GM23248 (cell line): ENCODE results near the gene MYBPC1. TPM values are rescaled to one million over a fixed set of nuclear protein-coding genes. Genes with fewer than 3 reads are reported as not detected.

Experiments
- DNase-seq: peaks from one replicate; pipeline ENCODE4 v3.0.0-alpha.2; 2015
- H2AFZ ChIP-seq: fragments of 200-600 bp; sonication (generic); 2 replicates; pipeline ENCODE4 v1.6.1; 2016; ENCODE audit warnings: antibody characterized with exemption
- H3F3A ChIP-seq: fragments of 200-600 bp; sonication (generic); 2 replicates; pipeline ENCODE4 v1.6.1; 2016; ENCODE audit warnings: mild to moderate bottlenecking, antibody characterized with exemption, mixed run types; ENCODE audit not compliant: insufficient read depth
- H3K27ac ChIP-seq: fragments of 200-600 bp; sonication (generic); 2 replicates; pipeline ENCODE4 v1.5.1; 2016; ENCODE audit warnings: mild to moderate bottlenecking
- H3K27me3 ChIP-seq: fragments of 200-600 bp; sonication (generic); replicated peaks from 2 replicates; pipeline ENCODE4 v1.6.1; 2016; ENCODE audit warnings: mild to moderate bottlenecking; ENCODE audit not compliant: insufficient read depth
- H3K36me3 ChIP-seq: fragments of 200-600 bp; sonication (generic); 2 replicates; pipeline ENCODE4 v1.6.1; 2016; ENCODE audit warnings: low read depth, mild to moderate bottlenecking
- H3K4me1 ChIP-seq: fragments of 200-600 bp; sonication (generic); 2 replicates; pipeline ENCODE4 v1.6.1; 2016; ENCODE audit warnings: mild to moderate bottlenecking; ENCODE audit not compliant: insufficient read depth
- H3K4me2 ChIP-seq: fragments of 200-600 bp; sonication (generic); one replicate; pipeline ENCODE4 v1.6.1; 2016; ENCODE audit warnings: mild to moderate bottlenecking; ENCODE audit not compliant: unreplicated experiment
- H3K4me3 ChIP-seq: fragments of 200-600 bp; sonication (generic); 2 replicates; pipeline ENCODE4 v1.5.1; 2016; ENCODE audit warnings: mild to moderate bottlenecking
- H3K79me2 ChIP-seq: fragments of 200-600 bp; sonication (generic); 2 replicates; pipeline ENCODE4 v1.6.1; 2016; ENCODE audit warnings: mild to moderate bottlenecking; ENCODE audit not compliant: insufficient read depth
- H3K9ac ChIP-seq: fragments of 200-600 bp; sonication (generic); 2 replicates; pipeline ENCODE4 v1.6.1; 2016; ENCODE audit warnings: mild to moderate bottlenecking
- H3K9me2 ChIP-seq: fragments of 200-600 bp; sonication (generic); 2 replicates; pipeline ENCODE4 v1.6.1; 2016; ENCODE audit warnings: mixed run types, mild to moderate bottlenecking, moderate library complexity; ENCODE audit not compliant: insufficient read depth
- H3K9me3 ChIP-seq: fragments of 200-600 bp; sonication (generic); one replicate; pipeline ENCODE4 v1.6.1; 2017; ENCODE audit warnings: low read depth
- H4K20me1 ChIP-seq: fragments of 200-600 bp; sonication (generic); 2 replicates; pipeline ENCODE4 v1.6.0; 2016; ENCODE audit not compliant: insufficient read depth
- EZH2 ChIP-seq: fragments of 200-600 bp; sonication (generic); IDR thresholded peaks from 2 replicates; pipeline ENCODE4 v1.6.1; 2018; ENCODE audit warnings: antibody characterized with exemption, mild to moderate bottlenecking; ENCODE audit not compliant: insufficient read depth, poor library complexity, severe bottlenecking
- EZH2phosphoT487 ChIP-seq: fragments of 200-600 bp; sonication (generic); IDR thresholded peaks from 2 replicates; pipeline ENCODE4 v1.6.1; 2018; ENCODE audit warnings: antibody characterized with exemption, moderate library complexity, mild to moderate bottlenecking, low read depth; ENCODE audit not compliant: insufficient read depth
- WGBS, 2 experiments: methylation state at CpG; one replicate each; pipeline ENCODE4 v1.1.6; 2015 to 2017; ENCODE audit warnings: low lambda C conversion rate in 2 of 2, low coverage in 1 of 2; ENCODE audit errors: missing lambda C conversion rate in 2 of 2; 5-methylcytosine and 5-hydroxymethylcytosine counted together
- in situ Hi-C: fragments of 300-500 bp; cut with MboI; formaldehyde crosslinking; loops from 2 replicates; pipeline ENCODE4 v1.15.0; 2020
- polyA plus RNA-seq: library from polyadenylated mRNA; unstranded; fragments of >200 nt; fragmentation: Nextera tagmentation; extraction: Ambion mirVana; gene quantifications from 2 replicates; pipeline ENCODE4 v1.2.1, GENCODE V29; 2016
- total RNA-seq: library from RNA; depleted of rRNA; stranded (reverse); fragments of >200 nt; shearing (Covaris generic); gene quantifications from 2 replicates; pipeline ENCODE4 v1.2.3, GENCODE V29; 2014

MYBPC1 gene
- total and polyA plus RNA-seq, 2 experiments from 2014 or later = not detected

DNA sequence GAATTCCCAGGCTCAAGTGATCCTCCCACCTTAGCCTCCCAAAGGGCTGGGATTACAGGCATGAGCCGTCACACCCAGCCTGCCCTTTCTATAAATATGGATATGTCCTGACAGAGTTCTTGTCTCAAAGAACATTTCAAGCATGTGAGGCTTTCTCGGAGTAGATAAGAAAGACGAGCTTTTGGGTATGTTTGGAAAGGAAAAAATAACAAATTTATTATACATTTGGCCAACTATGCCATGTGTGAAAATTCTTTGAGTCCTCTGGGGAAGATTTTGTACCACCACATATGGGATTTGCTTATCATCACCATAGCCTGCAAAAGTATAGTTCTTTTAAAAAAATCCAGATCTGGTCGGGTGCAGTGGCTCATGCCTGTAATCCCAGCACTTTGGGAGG is 23.7 kb upstream of the MYBPC1 start:
- Histone ChIP-seq H3K27me3 (no peaks in the 10 kb centered on the region; the same call in 1 of the 2 replicates), H2AFZ (no peak overlapping the region), H3K4me2 (no peak overlapping the region), H3K4me3 (no peak overlapping the region), H3K79me2 (no peaks in the 10 kb centered on the region), H3K36me3 (no peaks in the 10 kb centered on the region), H3K9ac (no peak overlapping the region), H3K9me2 (no peaks in the 10 kb centered on the region), H4K20me1 (no peaks in the 10 kb centered on the region), H3K27ac (no peak overlapping the region), H3F3A (no peaks in the 10 kb centered on the region), H3K9me3 (no peaks in the 10 kb centered on the region), H3K4me1 (no peaks in the 10 kb centered on the region)
- in situ Hi-C loops = no loop called here
- no peak for DNase-seq
- TF ChIP-seq EZH2 = no peak
- 24 to 30% methylated on average over 4 of the region's 4 CpGs for WGBS, 2 experiments

DNA sequence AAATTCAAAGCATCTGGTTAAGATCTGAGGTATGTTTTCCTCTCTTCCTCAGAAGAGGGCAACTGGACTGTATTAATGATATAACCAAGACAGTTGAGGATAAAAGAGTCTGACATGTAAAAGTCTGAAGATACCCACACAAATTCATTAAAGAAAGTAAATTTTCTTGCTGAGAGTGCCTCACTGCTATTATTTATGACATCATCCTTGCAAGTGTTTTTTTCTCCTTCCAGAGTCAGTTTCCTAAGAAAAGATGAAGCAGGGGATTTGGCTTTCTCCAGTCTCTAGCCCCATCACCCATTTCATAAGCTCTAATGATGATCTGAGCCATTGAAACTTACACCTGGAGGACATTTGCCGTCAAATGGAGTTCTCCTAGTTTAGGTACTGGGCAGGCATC is 21.0 kb upstream of the MYBPC1 start:
- H3K4me2 ChIP-seq = no peak overlapping the region
- TF ChIP-seq EZH2 (no peak), EZH2phosphoT487 (no peak)
- H3K9me2 ChIP-seq = no peaks in the 10 kb centered on the region
- no peaks in the 10 kb centered on the region for H3K79me2 ChIP-seq
- 25 to 32% methylated on average over 1 of the region's 1 CpG for WGBS, 2 experiments
- no peak overlapping the region for H3K4me3 ChIP-seq
- H3K36me3 ChIP-seq = no peaks in the 10 kb centered on the region
- no peaks in the 10 kb centered on the region for H3K27me3 ChIP-seq
- no peak for DNase-seq
- H3K4me1 ChIP-seq = no peaks in the 10 kb centered on the region
- H4K20me1 ChIP-seq = no peaks in the 10 kb centered on the region
- H3K9ac ChIP-seq = no peak overlapping the region
- no peak overlapping the region for H3K27ac ChIP-seq
- H3K9me3 ChIP-seq = no peaks in the 10 kb centered on the region
- no peaks in the 10 kb centered on the region for H3F3A ChIP-seq
- in situ Hi-C loops = no loop called here
- no peak overlapping the region for H2AFZ ChIP-seq

DNA sequence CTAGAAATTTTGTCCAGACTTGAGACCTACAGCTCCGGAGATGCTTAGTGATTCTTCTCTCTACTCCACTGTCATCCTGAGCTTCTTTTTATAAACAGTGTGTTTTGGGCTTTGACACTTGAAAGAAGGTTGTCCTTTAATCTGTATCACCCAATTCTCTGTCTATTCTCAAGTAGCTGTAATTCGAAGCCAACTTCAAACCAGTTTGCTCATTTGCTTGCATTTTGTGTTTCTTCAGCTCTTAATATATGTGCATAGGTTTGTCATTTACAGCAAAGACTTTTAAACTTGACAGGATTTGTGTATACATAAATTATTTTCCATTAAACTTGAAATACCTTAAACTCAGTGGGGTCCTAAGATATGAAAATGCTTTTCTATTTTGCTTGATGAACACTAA is 16.4 kb upstream of the MYBPC1 start:
- 0 to 4% methylated on average over 2 of the region's 2 CpGs for WGBS, 2 experiments
- no peak overlapping the region for H3K27ac ChIP-seq
- no peaks in the 10 kb centered on the region for H3K9me3 ChIP-seq
- no peak overlapping the region for H3K9ac ChIP-seq
- no peak for TF ChIP-seq EZH2
- TF ChIP-seq EZH2phosphoT487 = no peak
- no peak overlapping the region for H3K4me3 ChIP-seq
- H3K79me2 ChIP-seq = no peaks in the 10 kb centered on the region
- no peaks in the 10 kb centered on the region for H3F3A ChIP-seq
- H4K20me1 ChIP-seq = no peaks in the 10 kb centered on the region
- no peak for DNase-seq
- H3K9me2 ChIP-seq = no peaks in the 10 kb centered on the region
- no peaks in the 10 kb centered on the region for H3K27me3 ChIP-seq
- H3K4me1 ChIP-seq = no peaks in the 10 kb centered on the region
- no peaks in the 10 kb centered on the region for H3K36me3 ChIP-seq
- in situ Hi-C loops = no loop called here
- no peak overlapping the region for H3K4me2 ChIP-seq
- no peak overlapping the region for H2AFZ ChIP-seq

DNA sequence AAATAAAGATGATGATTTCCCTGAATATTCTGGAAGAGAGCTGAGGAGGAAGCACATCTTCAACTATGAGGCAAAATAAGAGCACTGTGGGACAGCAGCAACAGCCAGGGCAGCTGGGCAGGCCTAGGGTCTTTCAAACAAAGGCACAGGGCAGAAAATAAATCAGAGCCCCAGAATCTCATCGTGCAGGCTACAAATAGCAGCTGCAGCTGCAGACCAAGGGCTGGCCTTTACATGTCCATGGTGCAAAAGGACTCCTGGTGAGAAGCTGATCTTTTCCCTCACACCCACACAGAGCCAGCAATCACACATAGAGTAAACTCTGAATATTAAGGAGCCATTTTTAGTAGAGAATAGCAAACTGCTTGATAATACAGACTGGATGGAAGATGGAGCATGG is 13.6 kb upstream of the MYBPC1 start:
- Histone ChIP-seq H4K20me1 (no peaks in the 10 kb centered on the region), H3K4me2 (no peak overlapping the region), H3K27ac (no peak overlapping the region), H3K9me3 (no peaks in the 10 kb centered on the region), H3K9ac (no peak overlapping the region), H2AFZ (no peak overlapping the region), H3K4me3 (no peak overlapping the region), H3F3A (no peaks in the 10 kb centered on the region), H3K4me1 (no peaks in the 10 kb centered on the region), H3K9me2 (no peaks in the 10 kb centered on the region), H3K36me3 (no peaks in the 10 kb centered on the region), H3K27me3 (no peaks in the 10 kb centered on the region), H3K79me2 (no peaks in the 10 kb centered on the region)
- TF ChIP-seq EZH2phosphoT487 (no peak), EZH2 (no peak)
- no peak for DNase-seq
- WGBS, 2 experiments = 0% methylated on average over 1 of the region's 1 CpG
- in situ Hi-C loops = no loop called here

DNA sequence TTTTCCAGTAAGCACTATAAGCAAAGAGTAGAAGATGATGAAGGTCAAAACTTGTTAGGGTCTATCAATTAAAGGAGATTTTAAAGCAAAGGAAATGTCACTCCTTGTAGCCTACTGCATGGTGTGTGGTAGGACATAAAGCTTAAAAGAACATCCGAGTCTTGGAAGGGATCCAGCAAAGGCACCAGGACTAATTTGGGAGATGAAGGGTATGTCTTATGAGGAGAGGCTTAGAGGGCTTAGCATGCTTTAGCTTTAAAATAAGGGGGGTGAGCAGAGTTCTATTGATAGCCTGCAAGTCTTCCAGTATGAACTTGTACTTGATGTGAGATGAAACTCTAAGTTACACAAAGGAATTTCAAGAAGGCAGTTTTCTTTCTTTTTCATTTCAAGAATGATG is 11.8 kb upstream of the MYBPC1 start:
- Histone ChIP-seq H4K20me1 (no peaks in the 10 kb centered on the region), H3F3A (no peaks in the 10 kb centered on the region), H3K79me2 (no peaks in the 10 kb centered on the region), H3K27ac (no peak overlapping the region), H3K4me3 (no peak overlapping the region), H3K4me1 (no peaks in the 10 kb centered on the region), H2AFZ (no peak overlapping the region), H3K27me3 (no peaks in the 10 kb centered on the region), H3K9ac (no peak overlapping the region), H3K9me2 (no peaks in the 10 kb centered on the region), H3K36me3 (no peaks in the 10 kb centered on the region), H3K4me2 (no peak overlapping the region), H3K9me3 (no peaks in the 10 kb centered on the region)
- no peak for TF ChIP-seq EZH2
- DNase-seq = no peak
- 21 to 50% methylated on average over 1 of the region's 1 CpG for WGBS, 2 experiments
- in situ Hi-C loops = no loop called here
